Dedifferentiated amniotic fluid mesenchymal stem cell (primary cell): ENCODE data around the gene SPOCK1.
"Not testable (repeated sequence)": the region's sequence is repeated elsewhere in the genome, so short reads cannot be mapped to it uniquely, and the experiment has no call there.

ENCODE experiments used
- DNase-seq: peaks from one replicate; pipeline ENCODE4 v3.0.0-alpha.2; 2016; ENCODE audit errors: extremely low spot score

The SPOCK1 gene

DNA sequence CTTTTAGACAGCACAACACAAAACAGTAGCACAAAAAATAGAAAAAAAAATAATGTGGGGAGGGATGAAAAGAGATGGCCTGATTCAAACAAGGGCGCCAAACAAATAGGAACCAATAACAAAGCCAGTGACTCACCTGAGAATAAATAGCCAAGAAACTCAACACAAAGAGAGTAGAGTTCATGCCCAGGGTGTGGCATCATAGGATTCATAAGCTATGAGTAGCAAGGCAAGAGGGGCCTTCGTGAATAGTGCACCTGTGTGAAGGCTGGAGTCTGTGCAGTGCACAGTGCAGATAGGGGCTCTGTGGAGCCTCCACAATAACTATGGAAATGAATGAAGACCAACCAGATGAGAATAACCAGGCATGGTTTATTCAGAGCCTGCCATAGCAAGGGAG, 541.7 kb downstream of the SPOCK1 start:
- DNase-seq = no peak

- not testable (repeated sequence) for DNase-seq
Observed at GRCh38 chr5:136954142-136954541, 545.0 kb downstream of the SPOCK1 start.

DNA sequence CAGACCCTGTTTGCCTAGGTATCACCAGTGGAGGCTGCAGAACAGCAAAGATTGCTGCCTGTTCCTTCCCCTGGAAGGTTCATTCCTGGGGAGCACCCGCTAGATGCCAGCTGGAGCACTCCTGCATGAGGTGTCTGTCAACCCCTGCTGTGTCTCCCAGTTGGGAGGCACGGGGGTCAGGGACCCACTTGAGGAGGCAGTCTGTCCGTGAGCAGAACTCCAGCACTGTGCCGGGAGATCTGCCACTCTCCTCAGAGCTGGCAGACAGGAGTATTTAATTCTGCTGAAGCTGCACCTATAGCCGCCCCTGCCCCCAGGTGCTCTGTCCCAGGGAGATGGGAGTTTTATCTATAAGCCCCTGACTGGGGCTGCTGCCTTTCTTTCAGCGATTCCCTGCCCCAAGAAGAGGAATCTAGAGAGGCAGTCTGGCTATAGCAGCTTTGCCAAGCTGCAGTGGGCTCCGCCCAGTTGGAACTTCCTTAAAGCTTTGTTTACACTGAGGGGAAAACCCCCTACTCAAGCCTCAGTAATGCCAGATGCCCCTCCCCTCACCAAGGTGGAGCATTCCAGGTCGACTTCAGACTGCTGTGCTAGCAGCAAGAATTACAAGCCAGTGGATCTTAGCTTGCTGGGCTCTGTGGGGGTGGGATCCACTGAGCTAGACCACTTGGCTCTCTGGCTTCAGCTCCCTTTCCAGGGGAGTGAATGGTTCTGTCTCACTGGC, 545.6 kb downstream of the SPOCK1 start:
- not testable (repeated sequence) for DNase-seq

DNA sequence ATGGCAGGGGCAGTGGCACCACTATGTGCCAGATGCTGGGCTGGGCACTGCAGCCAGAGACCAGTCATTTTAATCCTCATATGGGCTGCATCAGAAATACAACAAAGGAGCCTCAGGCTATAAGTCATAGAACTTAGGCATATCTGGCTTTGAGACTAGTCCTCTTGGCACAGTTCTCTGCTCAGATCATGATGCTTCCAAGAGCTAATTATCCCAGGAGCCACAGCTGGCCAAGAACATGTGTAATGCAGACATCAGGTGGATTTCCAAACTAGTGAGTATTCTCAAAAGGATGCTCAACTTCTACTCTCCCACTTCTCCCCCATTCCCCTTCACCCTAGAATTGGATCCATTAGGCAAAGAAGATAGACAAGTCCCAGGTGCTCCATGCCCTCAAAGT, 571.6 kb downstream of the SPOCK1 start:
- DNase-seq = no peak

DNA sequence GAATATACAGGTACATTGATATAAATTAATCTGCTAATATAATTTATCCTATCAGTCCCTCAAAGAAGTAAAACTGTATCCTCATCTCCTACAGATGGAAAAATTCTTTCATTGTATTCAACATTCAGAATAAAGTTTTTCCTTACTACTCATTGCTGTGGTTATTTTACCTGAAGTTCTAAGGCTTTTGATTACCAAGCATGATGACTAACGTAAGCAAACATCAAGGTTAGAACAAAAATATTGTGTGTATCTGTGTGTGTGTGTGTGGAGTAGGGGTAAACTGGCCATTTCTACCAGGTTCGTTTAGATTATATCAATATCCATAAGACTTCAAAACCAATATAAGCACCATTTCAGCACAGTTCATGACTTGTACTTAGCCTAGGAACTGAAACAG, 573.1 kb downstream of the SPOCK1 start:
- no peak for DNase-seq
